Measurements from ENCODE around the gene ACSF2. TPM values are rescaled to one million over a fixed set of nuclear protein-coding genes. Genes with fewer than 3 reads are reported as not detected.

ACSF2 gene
- total RNA-seq, 4 donors from 2014 or later: 97.3 to 193 (median 143) TPM

- Histone ChIP-seq H3K27ac (no peak overlapping the region), H3K36me3 (no peaks in the 10 kb centered on the region), H3K9me3 (no peaks in the 10 kb centered on the region), H3K4me1 (no peaks in the 10 kb centered on the region), H3K27me3 (no peaks in the 10 kb centered on the region), H3K4me3 (replicated peaks in 1 of 3) (no peak overlapping the region)
- intact Hi-C loops (cut with DNase I): no loop called here
- DNase-seq: no peak
- 87 to 95% methylated on average over 9 of the region's 9 CpGs for WGBS, 2 donors
- TF ChIP-seq CTCF (IDR thresholded peaks at IDR 0.05) (no peak), POLR2A (IDR thresholded peaks at IDR 0.05) (no peak)
Observed at GRCh38 chr17:50502301-50502990, 76.4 kb downstream of the ACSF2 start.

- H3K27ac ChIP-seq: no peak overlapping the region
- intact Hi-C loops (cut with DNase I): no loop called here
- no peaks in the 10 kb centered on the region for H3K27me3 ChIP-seq
- no peak for DNase-seq
- 74 to 75% methylated on average over 7 of the region's 7 CpGs for WGBS, 2 donors
- no peaks in the 10 kb centered on the region for H3K36me3 ChIP-seq
- H3K4me3 ChIP-seq (replicated peaks in 1 of 3): no peak overlapping the region
- TF ChIP-seq POLR2A (IDR thresholded peaks at IDR 0.05) (no peak), CTCF (IDR thresholded peaks at IDR 0.05) (no peak)
- peaks cover 14 to 20% of the 10 kb centered on the region in 2 donors for H3K4me1 ChIP-seq
- H3K9me3 ChIP-seq: no peaks in the 10 kb centered on the region
Observed at GRCh38 chr17:50505591-50506130, 79.6 kb downstream of the ACSF2 start.

- H3K4me3 ChIP-seq (replicated peaks in 1 of 3): no peak overlapping the region
- TF ChIP-seq CTCF (IDR thresholded peaks at IDR 0.05) (no peak), POLR2A (IDR thresholded peaks at IDR 0.05) (no peak)
- 86 to 93% methylated on average over 4 to 7 of the region's 7 CpGs for WGBS, 2 donors
- H3K36me3 ChIP-seq: no peaks in the 10 kb centered on the region
- intact Hi-C loops (cut with DNase I): no loop called here
- H3K27me3 ChIP-seq: no peaks in the 10 kb centered on the region
- no peaks in the 10 kb centered on the region for H3K9me3 ChIP-seq
- H3K4me1 ChIP-seq: peaks cover 17 to 27% of the 10 kb centered on the region in 2 donors
- DNase-seq: no peak
- no peak overlapping the region for H3K27ac ChIP-seq
Observed at GRCh38 chr17:50506298-50506697, 80.3 kb downstream of the ACSF2 start.

- DNase-seq: peak; percentile 79 to 85
- Histone ChIP-seq H3K27me3 (no peaks in the 10 kb centered on the region), H3K36me3 (no peaks in the 10 kb centered on the region), H3K4me3 (replicated peaks in 1 of 3) (peak within 1 kb of the TSS in 2 of 3 donors; percentile 49 to 60), H3K9me3 (no peaks in the 10 kb centered on the region), H3K27ac (peak within 1 kb of the TSS; percentile 70 to 92 (median 86)), H3K4me1 (peaks cover 18 to 30% of the 10 kb centered on the region in 2 donors)
- TF ChIP-seq POLR2A (IDR thresholded peaks at IDR 0.05) (peak in 1 of 2 donors; percentile 68), CTCF (IDR thresholded peaks at IDR 0.05) (peak in 1 of 6 experiments; percentile 16)
- 26 to 30% methylated on average over 15 to 17 of the region's 66 CpGs for WGBS, 2 donors
- intact Hi-C loops (cut with DNase I): no loop called here
Observed at GRCh38 chr17:50507871-50508572, 82.0 kb downstream of the ACSF2 start, which contains the start of gene MYCBPAP. TSS of gene MYCBPAP (plus strand) at chr17:50508439. CDS start at chr17:50508675, 236 bp downstream.

Data from thyroid gland (tissue), 4 donors.